WTC11 (cell line): ENCODE results near the gene CTNNBIP1. TPM values are rescaled to one million over a fixed set of nuclear protein-coding genes. Genes with fewer than 3 reads are reported as not detected.

Experiments
- ATAC-seq: fragments of 200-7000 bp; cut with Tn5 transposase; 2 replicates; pipeline ENCODE4 v1.10.0; 2021; ENCODE audit warnings: mild to moderate bottlenecking, moderate library complexity
- CTCF ChIA-PET: fragments of 300-600 bp; sonication (Branson Sonifier 250); formaldehyde crosslinking; loops from one replicate; lab custom pipeline; 2021; ENCODE audit warnings: antibody characterized with exemption; lab: Charles Lee
- POLR2A ChIA-PET: fragments of 350-600 bp; sonication (Branson Sonifier 250); formaldehyde crosslinking; loops from one replicate; lab custom pipeline; 2021; ENCODE audit warnings: antibody characterized with exemption; lab: Charles Lee
- DNase-seq: peaks from one replicate; pipeline ENCODE4 v3.0.0; 2021; ENCODE audit warnings: low spot score
- H3K27ac Mint-ChIP-seq: 2 replicates; pipeline ENCODE4 v1.8.0; 2021; ENCODE audit warnings: mixed read lengths
- H3K27me3 Mint-ChIP-seq: 2 replicates; pipeline ENCODE4 v1.8.0; 2021; ENCODE audit warnings: low read depth, mild to moderate bottlenecking, moderate library complexity, mixed read lengths
- H3K36me3 Mint-ChIP-seq: 2 replicates; pipeline ENCODE4 v1.8.0; 2021; ENCODE audit warnings: mixed read lengths
- H3K4me1 Mint-ChIP-seq: 2 replicates; pipeline ENCODE4 v1.8.0; 2022; ENCODE audit warnings: mixed read lengths
- H3K4me3 Mint-ChIP-seq: 2 replicates; pipeline ENCODE4 v1.8.0; 2021; ENCODE audit warnings: mild to moderate bottlenecking, moderate library complexity, mixed read lengths
- H3K9me3 Mint-ChIP-seq: 2 replicates; pipeline ENCODE4 v1.8.0; 2021; ENCODE audit warnings: mixed read lengths
- EMX1 ChIP-seq: fragments of 250-450 bp; sonication (Bioruptor Pico); IDR thresholded peaks from 2 replicates; pipeline ENCODE4 v1.8.0; 2021; ENCODE audit warnings: mild to moderate bottlenecking
- FOXP1 ChIP-seq: sonication (generic); formaldehyde crosslinking; IDR thresholded peaks from 2 replicates; pipeline ENCODE4 v1.8.0; 2022; ENCODE audit warnings: missing genetic modification reagents, mild to moderate bottlenecking, moderate library complexity, borderline replicate concordance
- MXD4 ChIP-seq: fragments of 250-450 bp; sonication (Bioruptor Pico); IDR thresholded peaks from 2 replicates; pipeline ENCODE4 v1.8.0; 2021; ENCODE audit warnings: mild to moderate bottlenecking, moderate library complexity, borderline replicate concordance
- NFE2L1 ChIP-seq: sonication (generic); formaldehyde crosslinking; IDR thresholded peaks from 2 replicates; pipeline ENCODE4 v1.8.1; 2023; ENCODE audit warnings: missing genetic modification reagents
- OVOL2 ChIP-seq: fragments of 250-450 bp; sonication (Bioruptor Pico); IDR thresholded peaks from 2 replicates; pipeline ENCODE4 v1.9.0; 2021; ENCODE audit warnings: mild to moderate bottlenecking, borderline replicate concordance
- PRRX2 ChIP-seq: fragments of 250-450 bp; sonication (Bioruptor Pico); IDR thresholded peaks from 2 replicates; pipeline ENCODE4 v1.8.0; 2021; ENCODE audit warnings: mild to moderate bottlenecking
- TCF7 ChIP-seq: sonication (generic); formaldehyde crosslinking; IDR thresholded peaks from 2 replicates; pipeline ENCODE4 v1.8.0; 2022; ENCODE audit warnings: mild to moderate bottlenecking, low read depth, missing genetic modification reagents, moderate library complexity
- TEAD1 ChIP-seq: sonication (generic); formaldehyde crosslinking; IDR thresholded peaks from 2 replicates; pipeline ENCODE4 v1.8.0; 2022; ENCODE audit warnings: mild to moderate bottlenecking, missing genetic modification reagents
- TP53 ChIP-seq: sonication (generic); formaldehyde crosslinking; IDR thresholded peaks from 2 replicates; pipeline ENCODE4 v1.8.1; 2023; ENCODE audit warnings: mild to moderate bottlenecking, missing genetic modification reagents
- ZNF263 ChIP-seq: sonication (generic); formaldehyde crosslinking; IDR thresholded peaks from 2 replicates; pipeline ENCODE4 v1.8.1; 2022; ENCODE audit warnings: low read depth, mild to moderate bottlenecking, moderate library complexity, missing genetic modification reagents
- ZNF396 ChIP-seq: fragments of 250-450 bp; sonication (Bioruptor Pico); IDR thresholded peaks from 2 replicates; pipeline ENCODE4 v1.8.0; 2021; ENCODE audit warnings: mild to moderate bottlenecking, moderate library complexity, borderline replicate concordance
- ZNF416 ChIP-seq: fragments of 250-450 bp; sonication (Bioruptor Pico); IDR thresholded peaks from 2 replicates; pipeline ENCODE4 v1.9.0; 2021; ENCODE audit warnings: mild to moderate bottlenecking, inconsistent platforms
- total RNA-seq: library from RNA; stranded (reverse); gene quantifications from 3 replicates; pipeline ENCODE4 v1.2.3, GENCODE V29; 2021
- TF ChIP-seq, protein P1 (sequence below): sonication (generic); formaldehyde crosslinking; IDR thresholded peaks from 2 replicates; pipeline ENCODE4 v1.8.0; 2022; ENCODE audit warnings: mild to moderate bottlenecking, missing genetic modification reagents
- TF ChIP-seq, protein P2 (sequence below): sonication (generic); formaldehyde crosslinking; IDR thresholded peaks from 2 replicates; pipeline ENCODE4 v1.8.0; 2023; ENCODE audit warnings: missing genetic modification reagents
- TF ChIP-seq, protein P3 (sequence below): sonication (generic); formaldehyde crosslinking; IDR thresholded peaks from 2 replicates; pipeline ENCODE4 v1.8.0; 2022; ENCODE audit warnings: mild to moderate bottlenecking, missing genetic modification reagents
- TF ChIP-seq, protein P4 (sequence below): sonication (generic); formaldehyde crosslinking; IDR thresholded peaks from 2 replicates; pipeline ENCODE4 v1.8.1; 2022; ENCODE audit warnings: missing genetic modification reagents, borderline replicate concordance
- TF ChIP-seq, protein P5 (sequence below): sonication (generic); formaldehyde crosslinking; IDR thresholded peaks from 2 replicates; pipeline ENCODE4 v1.8.1; 2022; ENCODE audit warnings: mild to moderate bottlenecking, moderate library complexity, missing genetic modification reagents
- TF ChIP-seq, protein P6 (sequence below): fragments of 250-450 bp; sonication (Bioruptor Pico); IDR thresholded peaks from 2 replicates; pipeline ENCODE4 v1.9.0; 2021; ENCODE audit warnings: mild to moderate bottlenecking, borderline replicate concordance

CTNNBIP1 gene
- total RNA-seq, 1 experiment from 2014 or later: 58.2 TPM

DNA sequence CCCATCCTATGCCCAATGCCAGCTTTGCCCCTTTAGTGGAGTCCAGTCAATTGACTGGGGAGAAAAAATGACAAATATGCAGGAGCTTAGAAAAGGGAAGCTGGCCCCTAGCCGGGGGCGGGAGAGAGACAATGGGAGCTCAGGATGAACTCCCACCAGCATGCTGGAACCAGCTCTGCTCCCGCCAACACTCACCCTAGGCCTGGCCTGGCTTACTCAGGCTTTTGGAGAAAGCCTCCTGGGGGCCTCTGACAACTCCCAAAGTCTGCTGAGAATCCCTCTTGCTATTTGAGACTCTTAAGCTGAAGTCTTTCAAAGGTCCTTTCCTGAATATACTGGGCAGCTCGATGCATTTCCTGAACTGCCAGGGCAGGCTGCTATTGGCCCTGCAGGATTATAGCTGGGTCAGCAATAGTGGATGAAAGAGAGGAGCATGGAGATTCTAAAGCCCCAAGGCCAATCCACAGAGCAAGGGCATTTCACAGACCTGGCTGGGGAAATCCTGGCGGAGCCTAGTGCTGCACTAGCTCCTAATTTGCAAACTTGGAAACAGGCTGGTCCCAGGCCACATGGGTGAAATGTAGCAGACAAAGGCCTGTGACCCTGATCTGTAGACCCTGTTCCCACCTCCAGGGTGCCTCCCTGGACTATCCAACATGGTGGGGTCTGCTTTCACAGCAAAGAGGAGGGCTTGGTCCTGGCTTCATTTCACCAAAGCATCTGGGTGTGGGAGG lies 50.6 kb downstream of the CTNNBIP1 start:
- POLR2A ChIA-PET: interaction anchor here (0.6 to 1.0 kb wide), 2 partner anchors 9 to 95 kb away, joined by 4 to 7 read pairs; no protein-coding TSS in a partner anchor
- DNase-seq (no peak), ATAC-seq (peak; percentile 72)
- Mint-ChIP-seq H3K27ac (peak overlapping the region; percentile 70), H3K4me1 (peaks cover 11% of the 10 kb centered on the region), H3K9me3 (peaks cover under 1% of the 10 kb centered on the region), H3K27me3 (no peaks in the 10 kb centered on the region), H3K4me3 (no peak overlapping the region), H3K36me3 (peaks cover 10% of the 10 kb centered on the region)
- CTCF ChIA-PET: interaction anchor here (0.6 to 6.4 kb wide), 16 partner anchors 9 to 273 kb away, joined by 3 to 71 read pairs (median 4); no protein-coding TSS in a partner anchor
- TF ChIP-seq, protein P1, sequence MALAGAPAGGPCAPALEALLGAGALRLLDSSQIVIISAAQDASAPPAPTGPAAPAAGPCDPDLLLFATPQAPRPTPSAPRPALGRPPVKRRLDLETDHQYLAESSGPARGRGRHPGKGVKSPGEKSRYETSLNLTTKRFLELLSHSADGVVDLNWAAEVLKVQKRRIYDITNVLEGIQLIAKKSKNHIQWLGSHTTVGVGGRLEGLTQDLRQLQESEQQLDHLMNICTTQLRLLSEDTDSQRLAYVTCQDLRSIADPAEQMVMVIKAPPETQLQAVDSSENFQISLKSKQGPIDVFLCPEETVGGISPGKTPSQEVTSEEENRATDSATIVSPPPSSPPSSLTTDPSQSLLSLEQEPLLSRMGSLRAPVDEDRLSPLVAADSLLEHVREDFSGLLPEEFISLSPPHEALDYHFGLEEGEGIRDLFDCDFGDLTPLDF (CRISPR knock-in tag): no peak
- no peak for TF ChIP-seq PRRX2 (CRISPR knock-in tag)
- TF ChIP-seq MXD4 (CRISPR knock-in tag): no peak
- TF ChIP-seq TCF7 (CRISPR knock-in tag): no peak
- TF ChIP-seq TEAD1: no peak

DNA sequence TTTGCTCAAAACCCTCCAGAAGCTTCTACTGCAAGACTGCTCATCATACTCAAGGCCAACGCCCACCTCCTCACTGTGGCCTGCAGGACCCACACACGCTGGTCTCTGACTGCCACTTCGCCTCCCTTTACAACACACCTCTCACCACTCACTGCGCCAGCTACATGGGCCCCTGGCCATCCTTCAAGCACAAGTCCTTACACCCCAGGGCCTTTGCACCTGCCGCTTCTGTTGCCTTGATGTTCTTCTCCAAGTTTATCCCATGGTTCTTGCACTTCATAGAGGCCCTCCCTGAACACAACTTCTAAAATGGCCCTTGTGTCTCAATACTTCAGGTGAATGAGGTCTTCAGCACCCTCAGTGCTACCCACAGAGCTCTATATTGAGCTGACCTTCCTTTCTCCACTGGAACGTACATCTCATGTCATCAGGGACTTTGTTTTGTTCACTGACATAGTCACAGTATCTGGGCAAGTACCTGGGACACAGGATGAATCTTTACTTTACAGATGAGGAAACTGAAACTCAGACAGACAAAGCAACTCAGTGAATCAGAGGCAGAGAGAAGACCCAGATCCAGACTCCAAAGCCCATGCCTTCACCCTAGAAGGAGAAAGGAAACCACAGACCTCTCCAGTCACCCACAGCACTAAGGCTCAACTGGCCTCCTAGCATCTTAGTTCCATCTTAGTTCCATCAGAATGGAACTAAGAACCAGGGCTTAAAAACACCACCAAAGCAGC lies 51.6 kb downstream of the CTNNBIP1 start:
- H3K4me1 Mint-ChIP-seq: peaks cover 11% of the 10 kb centered on the region
- ATAC-seq: no peak
- no peak for TF ChIP-seq ZNF396
- TF ChIP-seq, protein P2, sequence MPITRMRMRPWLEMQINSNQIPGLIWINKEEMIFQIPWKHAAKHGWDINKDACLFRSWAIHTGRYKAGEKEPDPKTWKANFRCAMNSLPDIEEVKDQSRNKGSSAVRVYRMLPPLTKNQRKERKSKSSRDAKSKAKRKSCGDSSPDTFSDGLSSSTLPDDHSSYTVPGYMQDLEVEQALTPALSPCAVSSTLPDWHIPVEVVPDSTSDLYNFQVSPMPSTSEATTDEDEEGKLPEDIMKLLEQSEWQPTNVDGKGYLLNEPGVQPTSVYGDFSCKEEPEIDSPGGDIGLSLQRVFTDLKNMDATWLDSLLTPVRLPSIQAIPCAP: no peak
- TF ChIP-seq, protein P3, sequence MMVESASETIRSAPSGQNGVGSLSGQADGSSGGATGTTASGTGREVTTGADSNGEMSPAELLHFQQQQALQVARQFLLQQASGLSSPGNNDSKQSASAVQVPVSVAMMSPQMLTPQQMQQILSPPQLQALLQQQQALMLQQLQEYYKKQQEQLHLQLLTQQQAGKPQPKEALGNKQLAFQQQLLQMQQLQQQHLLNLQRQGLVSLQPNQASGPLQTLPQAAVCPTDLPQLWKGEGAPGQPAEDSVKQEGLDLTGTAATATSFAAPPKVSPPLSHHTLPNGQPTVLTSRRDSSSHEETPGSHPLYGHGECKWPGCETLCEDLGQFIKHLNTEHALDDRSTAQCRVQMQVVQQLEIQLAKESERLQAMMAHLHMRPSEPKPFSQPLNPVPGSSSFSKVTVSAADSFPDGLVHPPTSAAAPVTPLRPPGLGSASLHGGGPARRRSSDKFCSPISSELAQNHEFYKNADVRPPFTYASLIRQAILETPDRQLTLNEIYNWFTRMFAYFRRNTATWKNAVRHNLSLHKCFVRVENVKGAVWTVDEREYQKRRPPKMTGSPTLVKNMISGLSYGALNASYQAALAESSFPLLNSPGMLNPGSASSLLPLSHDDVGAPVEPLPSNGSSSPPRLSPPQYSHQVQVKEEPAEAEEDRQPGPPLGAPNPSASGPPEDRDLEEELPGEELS: no peak
- TF ChIP-seq, protein P4, sequence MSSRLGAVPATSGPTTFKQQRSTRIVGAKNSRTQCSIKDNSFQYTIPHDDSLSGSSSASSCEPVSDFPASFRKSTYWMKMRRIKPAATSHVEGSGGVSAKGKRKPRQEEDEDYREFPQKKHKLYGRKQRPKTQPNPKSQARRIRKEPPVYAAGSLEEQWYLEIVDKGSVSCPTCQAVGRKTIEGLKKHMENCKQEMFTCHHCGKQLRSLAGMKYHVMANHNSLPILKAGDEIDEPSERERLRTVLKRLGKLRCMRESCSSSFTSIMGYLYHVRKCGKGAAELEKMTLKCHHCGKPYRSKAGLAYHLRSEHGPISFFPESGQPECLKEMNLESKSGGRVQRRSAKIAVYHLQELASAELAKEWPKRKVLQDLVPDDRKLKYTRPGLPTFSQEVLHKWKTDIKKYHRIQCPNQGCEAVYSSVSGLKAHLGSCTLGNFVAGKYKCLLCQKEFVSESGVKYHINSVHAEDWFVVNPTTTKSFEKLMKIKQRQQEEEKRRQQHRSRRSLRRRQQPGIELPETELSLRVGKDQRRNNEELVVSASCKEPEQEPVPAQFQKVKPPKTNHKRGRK: no peak
- H3K9me3 Mint-ChIP-seq: peaks cover 8% of the 10 kb centered on the region
- H3K36me3 Mint-ChIP-seq: peaks cover 18% of the 10 kb centered on the region
- H3K4me3 Mint-ChIP-seq: no peak overlapping the region
- ChIA-PET CTCF (interaction anchor here (0.7 to 6.4 kb wide), 11 partner anchors 8 to 232 kb away, joined by 3 to 71 read pairs (median 5); no protein-coding TSS in a partner anchor), POLR2A (interaction anchor here (1.0 kb wide), 1 partner anchor 8 kb away, joined by 4 read pairs; no protein-coding TSS in a partner anchor)
- no peaks in the 10 kb centered on the region for H3K27me3 Mint-ChIP-seq
- no peak overlapping the region; the same call in 1 of the 2 replicates for H3K27ac Mint-ChIP-seq
- no peak for DNase-seq

DNA sequence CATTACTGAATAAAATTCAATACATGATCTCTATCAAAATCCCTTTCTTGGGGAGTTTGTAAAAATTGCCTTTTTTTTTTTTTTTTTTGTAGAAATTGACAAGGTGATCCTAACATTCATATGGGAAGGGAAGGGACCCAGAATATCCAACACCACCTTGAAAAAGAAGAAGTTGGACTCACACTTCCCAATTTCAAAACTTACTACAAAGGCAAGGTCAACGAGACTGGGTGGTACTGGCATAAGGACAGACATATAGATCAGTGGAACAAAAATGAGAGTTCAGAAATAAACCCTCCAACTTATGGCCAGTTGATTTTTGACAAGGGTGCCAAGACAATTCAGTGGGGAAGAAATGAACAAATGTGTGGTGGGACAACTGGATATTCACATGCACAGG lies 54.9 kb downstream of the CTNNBIP1 start:
- ATAC-seq (no peak), DNase-seq (no peak)
- POLR2A ChIA-PET: no interaction called here
- Mint-ChIP-seq H3K9me3 (peaks cover 8% of the 10 kb centered on the region), H3K36me3 (peaks cover 19% of the 10 kb centered on the region), H3K27ac (no peak overlapping the region), H3K27me3 (no peaks in the 10 kb centered on the region), H3K4me3 (no peak overlapping the region), H3K4me1 (peaks cover 23% of the 10 kb centered on the region)
- CTCF ChIA-PET: interaction anchor here (0.6 kb wide), 1 partner anchor 69 kb away, joined by 4 read pairs; no protein-coding TSS in a partner anchor
- TF ChIP-seq, protein P5, sequence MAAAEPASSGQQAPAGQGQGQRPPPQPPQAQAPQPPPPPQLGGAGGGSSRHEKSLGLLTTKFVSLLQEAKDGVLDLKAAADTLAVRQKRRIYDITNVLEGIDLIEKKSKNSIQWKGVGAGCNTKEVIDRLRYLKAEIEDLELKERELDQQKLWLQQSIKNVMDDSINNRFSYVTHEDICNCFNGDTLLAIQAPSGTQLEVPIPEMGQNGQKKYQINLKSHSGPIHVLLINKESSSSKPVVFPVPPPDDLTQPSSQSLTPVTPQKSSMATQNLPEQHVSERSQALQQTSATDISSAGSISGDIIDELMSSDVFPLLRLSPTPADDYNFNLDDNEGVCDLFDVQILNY: no peak
- no peak for TF ChIP-seq TP53 (CRISPR knock-in tag)
- no peak for TF ChIP-seq EMX1 (CRISPR knock-in tag)
- TF ChIP-seq, protein P6, sequence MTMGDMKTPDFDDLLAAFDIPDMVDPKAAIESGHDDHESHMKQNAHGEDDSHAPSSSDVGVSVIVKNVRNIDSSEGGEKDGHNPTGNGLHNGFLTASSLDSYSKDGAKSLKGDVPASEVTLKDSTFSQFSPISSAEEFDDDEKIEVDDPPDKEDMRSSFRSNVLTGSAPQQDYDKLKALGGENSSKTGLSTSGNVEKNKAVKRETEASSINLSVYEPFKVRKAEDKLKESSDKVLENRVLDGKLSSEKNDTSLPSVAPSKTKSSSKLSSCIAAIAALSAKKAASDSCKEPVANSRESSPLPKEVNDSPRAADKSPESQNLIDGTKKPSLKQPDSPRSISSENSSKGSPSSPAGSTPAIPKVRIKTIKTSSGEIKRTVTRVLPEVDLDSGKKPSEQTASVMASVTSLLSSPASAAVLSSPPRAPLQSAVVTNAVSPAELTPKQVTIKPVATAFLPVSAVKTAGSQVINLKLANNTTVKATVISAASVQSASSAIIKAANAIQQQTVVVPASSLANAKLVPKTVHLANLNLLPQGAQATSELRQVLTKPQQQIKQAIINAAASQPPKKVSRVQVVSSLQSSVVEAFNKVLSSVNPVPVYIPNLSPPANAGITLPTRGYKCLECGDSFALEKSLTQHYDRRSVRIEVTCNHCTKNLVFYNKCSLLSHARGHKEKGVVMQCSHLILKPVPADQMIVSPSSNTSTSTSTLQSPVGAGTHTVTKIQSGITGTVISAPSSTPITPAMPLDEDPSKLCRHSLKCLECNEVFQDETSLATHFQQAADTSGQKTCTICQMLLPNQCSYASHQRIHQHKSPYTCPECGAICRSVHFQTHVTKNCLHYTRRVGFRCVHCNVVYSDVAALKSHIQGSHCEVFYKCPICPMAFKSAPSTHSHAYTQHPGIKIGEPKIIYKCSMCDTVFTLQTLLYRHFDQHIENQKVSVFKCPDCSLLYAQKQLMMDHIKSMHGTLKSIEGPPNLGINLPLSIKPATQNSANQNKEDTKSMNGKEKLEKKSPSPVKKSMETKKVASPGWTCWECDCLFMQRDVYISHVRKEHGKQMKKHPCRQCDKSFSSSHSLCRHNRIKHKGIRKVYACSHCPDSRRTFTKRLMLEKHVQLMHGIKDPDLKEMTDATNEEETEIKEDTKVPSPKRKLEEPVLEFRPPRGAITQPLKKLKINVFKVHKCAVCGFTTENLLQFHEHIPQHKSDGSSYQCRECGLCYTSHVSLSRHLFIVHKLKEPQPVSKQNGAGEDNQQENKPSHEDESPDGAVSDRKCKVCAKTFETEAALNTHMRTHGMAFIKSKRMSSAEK (CRISPR knock-in tag): no peak
- no peak for TF ChIP-seq FOXP1 (CRISPR knock-in tag)
- no peak for TF ChIP-seq NFE2L1 (CRISPR knock-in tag)
- no peak for TF ChIP-seq ZNF416 (CRISPR knock-in tag)
- no peak for TF ChIP-seq OVOL2 (CRISPR knock-in tag)
- no peak for TF ChIP-seq ZNF263 (CRISPR knock-in tag)
